ENCODE measurements around the gene STEAP1.
"Not testable (repeated sequence)": the region's sequence is repeated elsewhere in the genome, so short reads cannot be mapped to it uniquely, and the experiment has no call there.

STEAP1 gene

DNA sequence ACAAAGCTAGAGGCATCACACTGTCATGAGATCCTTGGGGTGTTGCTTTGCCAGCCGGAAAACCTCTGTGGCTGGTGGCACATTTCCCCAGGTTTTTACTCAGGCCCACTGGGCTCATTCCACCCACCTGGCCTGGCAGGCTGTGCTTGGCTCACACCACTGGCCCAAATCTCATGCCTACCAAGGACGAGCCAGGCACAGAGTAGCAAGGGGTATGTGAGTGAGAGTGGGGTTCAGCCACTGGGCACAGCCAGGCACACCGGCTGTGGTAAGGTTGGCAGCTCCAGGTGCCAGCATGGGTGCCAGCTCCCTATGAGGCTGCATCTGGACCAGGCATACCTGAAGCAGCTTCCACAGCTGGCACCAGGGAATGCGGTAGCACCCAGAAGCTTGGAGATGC lies 21.4 kb downstream of the STEAP1 start:
- DNase-seq: no peak

DNA sequence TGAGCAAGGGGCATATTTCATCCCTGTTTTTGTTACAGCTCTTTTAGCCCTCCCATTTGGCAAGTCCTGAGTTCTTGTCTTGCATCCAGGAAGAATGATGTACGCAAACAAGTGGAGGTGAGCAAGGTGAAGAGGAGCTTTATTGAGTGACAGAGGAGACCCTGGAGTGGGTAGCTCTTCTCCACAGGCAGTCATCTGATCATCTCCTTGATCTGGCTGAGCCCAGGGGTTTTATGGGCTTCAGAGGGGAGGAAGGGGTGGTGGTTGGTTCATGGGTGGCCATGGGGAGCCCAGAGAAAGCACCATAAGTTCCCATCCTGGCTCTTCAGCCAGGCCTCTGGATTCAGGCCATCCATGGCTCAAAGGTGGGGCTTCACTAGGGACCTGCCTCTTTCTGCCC lies 21.9 kb downstream of the STEAP1 start:
- DNase-seq: no peak

GRCh38 chr7:90178166-90178565 lies 23.9 kb downstream of the STEAP1 start:
- DNase-seq: no peak

GRCh38 chr7:90178679-90179278 lies 24.5 kb downstream of the STEAP1 start:
- DNase-seq: peak; percentile 96

- DNase-seq: peak; percentile 18
These were observed 25.8 kb downstream of the STEAP1 start for GRCh38 chr7:90180011-90180585.

GRCh38 chr7:90180649-90181048 lies 26.4 kb downstream of the STEAP1 start:
- DNase-seq: no peak

DNA sequence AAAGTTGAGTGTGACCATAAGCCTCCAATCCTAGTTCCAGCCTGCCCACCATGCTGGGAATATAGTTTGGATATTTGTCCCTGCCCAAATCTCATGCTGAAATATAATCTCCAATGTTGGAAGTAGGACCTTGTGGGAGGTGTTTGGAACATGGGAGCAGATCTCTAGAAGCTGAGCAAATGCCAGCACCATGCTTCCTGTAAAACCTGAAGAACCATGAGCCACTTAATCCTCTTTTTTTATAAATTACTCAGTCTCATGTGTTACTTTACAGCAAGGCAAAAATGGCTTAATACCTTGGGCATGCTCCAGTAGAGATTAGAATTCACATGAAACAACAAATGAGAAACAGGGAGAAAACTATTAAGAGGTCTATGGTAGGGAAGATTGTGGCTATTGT lies 27.2 kb downstream of the STEAP1 start:
- no peak for DNase-seq

- DNase-seq: not testable (repeated sequence)
These were observed 32.0 kb downstream of the STEAP1 start for GRCh38 chr7:90186290-90186689.

- DNase-seq: no peak
These were observed 33.3 kb downstream of the STEAP1 start for GRCh38 chr7:90187507-90188050.

GRCh38 chr7:90188281-90188680 lies 34.0 kb downstream of the STEAP1 start:
- DNase-seq: no peak

DNA sequence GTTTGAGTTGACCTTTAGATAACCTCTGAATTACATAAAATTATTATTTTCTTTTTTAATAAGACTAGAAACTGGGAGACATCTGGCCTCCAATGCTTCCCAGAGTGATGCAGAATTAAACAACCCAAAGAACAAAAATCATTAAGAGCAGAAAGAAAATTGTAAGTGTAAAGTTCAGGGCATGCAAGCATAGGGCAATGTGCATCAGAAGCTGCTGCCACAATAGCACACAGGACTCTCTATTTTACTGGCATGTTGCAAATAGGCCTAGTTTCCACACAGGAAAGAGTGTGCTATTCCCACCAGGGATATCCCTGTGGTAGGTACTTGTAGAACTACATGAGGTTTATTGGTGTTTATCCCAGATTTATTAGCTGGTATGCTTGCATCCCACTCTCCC lies 36.7 kb downstream of the STEAP1 start:
- no peak for DNase-seq

DNA sequence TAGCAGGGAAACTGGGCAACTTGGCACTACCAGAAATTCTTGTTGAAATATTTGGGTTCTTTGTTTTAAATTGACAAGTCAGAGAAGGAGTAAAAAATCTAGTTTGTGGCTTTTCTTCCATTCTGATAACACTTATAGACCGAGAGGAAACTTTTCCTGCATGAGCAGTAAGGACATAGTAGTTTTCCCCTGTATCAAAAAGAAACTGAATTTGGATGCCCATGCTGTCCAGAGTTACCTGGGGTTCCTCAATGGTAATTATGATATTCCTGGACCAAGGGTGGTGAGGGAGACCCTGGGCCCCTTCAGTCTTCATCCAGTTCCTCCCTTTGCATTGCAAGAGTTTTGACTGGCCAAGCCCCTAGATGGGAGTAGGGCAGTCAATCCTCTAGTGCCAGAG lies 37.4 kb downstream of the STEAP1 start:
- no peak for DNase-seq

GRCh38 chr7:90192876-90193750 lies 38.8 kb downstream of the STEAP1 start:
- DNase-seq: no peak

GRCh38 chr7:90194911-90195809 lies 40.9 kb downstream of the STEAP1 start:
- no peak for DNase-seq

- no peak for DNase-seq
These were observed 47.4 kb downstream of the STEAP1 start for GRCh38 chr7:90201500-90202195.

DNA sequence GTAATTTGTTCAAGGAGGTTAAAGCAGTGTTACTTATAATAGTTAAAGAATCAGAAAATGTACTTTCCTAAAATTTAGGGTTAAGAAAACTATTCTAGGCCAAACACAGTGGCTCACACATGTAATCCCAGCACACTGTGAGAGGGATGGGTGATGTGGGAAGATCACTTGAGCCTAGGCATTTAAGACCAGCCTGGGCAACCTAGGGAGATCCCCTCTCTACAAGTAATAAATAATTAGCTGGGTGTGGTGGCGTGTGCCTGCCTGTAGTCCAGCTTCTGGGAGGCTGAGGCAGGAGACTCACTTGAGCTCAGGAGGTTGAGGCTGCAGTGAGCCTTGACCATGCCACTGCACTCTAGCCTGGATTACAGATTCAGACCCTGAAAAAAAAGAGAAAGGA lies 53.7 kb downstream of the STEAP1 start:
- DNase-seq: no peak

- DNase-seq: peak; percentile 55
These were observed 55.5 kb downstream of the STEAP1 start for GRCh38 chr7:90209776-90210175.

DNA sequence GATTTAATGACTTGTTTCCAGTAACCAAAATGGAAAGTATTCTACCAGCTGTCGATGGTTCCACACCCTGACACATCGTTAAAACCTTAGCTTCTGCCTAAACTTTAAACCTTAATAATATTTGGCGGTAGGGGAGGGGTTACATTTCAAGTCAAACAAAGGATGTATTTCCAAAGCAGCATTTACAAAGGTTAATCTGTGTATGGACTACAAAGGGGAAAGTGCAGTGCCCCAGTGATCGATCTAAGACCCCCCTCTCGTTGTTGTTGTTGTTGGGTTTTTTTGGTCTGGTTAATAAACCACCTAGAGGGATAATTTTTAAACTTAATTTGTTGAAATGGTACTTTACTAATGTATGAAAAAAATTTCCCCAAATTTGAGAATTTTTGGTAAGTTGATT lies 56.2 kb downstream of the STEAP1 start:
- no peak for DNase-seq

GRCh38 chr7:90210981-90211380 lies 56.7 kb downstream of the STEAP1 start:
- DNase-seq: no peak

DNA sequence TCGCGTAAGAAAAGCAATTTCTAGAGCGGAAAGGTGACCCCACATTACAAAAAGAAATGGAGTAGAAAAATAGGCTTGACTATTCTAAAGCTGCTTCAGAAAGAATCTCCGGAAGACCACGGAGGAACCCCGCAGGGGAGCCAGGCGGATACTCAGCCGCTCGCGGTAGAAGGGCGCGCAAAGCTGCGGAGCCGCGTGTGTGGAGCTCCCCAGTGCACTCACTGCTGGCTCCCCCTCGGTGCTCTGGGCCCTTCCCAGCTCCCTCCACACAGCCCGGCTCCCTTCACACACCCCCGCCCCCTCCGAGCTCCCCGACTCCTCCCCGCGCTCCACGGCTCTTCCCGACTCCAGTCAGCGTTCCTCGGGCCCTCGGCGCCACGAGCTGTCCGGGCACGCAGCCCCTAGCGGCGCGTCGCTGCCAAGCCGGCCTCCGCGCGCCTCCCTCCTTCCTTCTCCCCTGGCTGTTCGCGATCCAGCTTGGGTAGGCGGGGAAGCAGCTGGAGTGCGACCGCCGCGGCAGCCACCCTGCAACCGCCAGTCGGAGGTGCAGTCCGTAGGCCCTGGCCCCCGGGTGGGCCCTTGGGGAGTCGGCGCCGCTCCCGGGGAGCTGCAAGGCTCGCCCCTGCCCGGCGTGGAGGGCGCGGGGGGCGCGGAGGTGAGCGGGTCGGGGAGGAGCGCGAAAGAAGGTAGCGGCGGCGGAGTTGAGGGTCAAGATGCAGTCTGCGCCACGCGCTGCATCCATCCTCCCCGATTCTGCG lies 57.3 kb downstream of the STEAP1 start, which contains the start of gene STEAP2:
Gene STEAP2, plus strand, starts transcription at position 350 of the 758 bp plus-strand sequence. CDS start 13,343 bp downstream, outside the sequence.
- DNase-seq: peak; percentile 97

DNA sequence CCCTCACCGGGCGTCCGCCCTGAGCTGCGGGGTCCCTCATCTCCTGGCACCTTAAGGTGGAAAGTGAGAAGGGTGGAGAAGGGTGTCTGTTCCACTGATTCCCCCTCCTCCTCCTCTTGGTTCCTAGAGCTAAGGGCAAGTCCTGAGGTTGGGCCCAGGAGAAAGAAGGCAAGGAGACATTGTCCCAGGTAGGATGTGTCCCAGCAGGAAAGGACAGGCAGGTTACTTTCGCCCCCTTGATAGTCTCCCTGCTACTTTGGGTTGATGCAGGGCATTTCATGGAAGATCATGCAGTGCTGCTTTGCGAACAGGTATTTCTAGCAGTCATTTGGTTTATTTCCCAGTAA lies 57.9 kb downstream of the STEAP1 start:
- no peak for DNase-seq
